DOHH2 (cell line): ENCODE data around the gene ARHGAP24.

Experiments used
- H3F3A ChIP-seq: fragments of 200-600 bp; sonication (generic), shearing (Covaris generic); 2 replicates; pipeline ENCODE4 v1.6.0; 2016; ENCODE audit warnings: antibody characterized with exemption, mild to moderate bottlenecking; ENCODE audit not compliant: control insufficient read depth, insufficient read depth
- H3K27ac ChIP-seq: fragments of 200-600 bp; sonication (generic); 2 replicates; pipeline ENCODE4 v1.5.1; 2014; ENCODE audit warnings: low read depth, mild to moderate bottlenecking, low read length, moderate library complexity
- H3K27me3 ChIP-seq: fragments of 200-600 bp; sonication (generic); 2 replicates; pipeline ENCODE4 v1.6.1; 2014; ENCODE audit warnings: mild to moderate bottlenecking, low read length, mixed read lengths; ENCODE audit not compliant: control insufficient read depth
- H3K36me3 ChIP-seq: fragments of 200-600 bp; sonication (generic); 2 replicates; pipeline ENCODE4 v1.6.1; 2014; ENCODE audit warnings: mild to moderate bottlenecking, low read length, moderate library complexity, mixed read lengths; ENCODE audit not compliant: control insufficient read depth
- H3K4me1 ChIP-seq: fragments of 200-600 bp; sonication (generic); 2 replicates; pipeline ENCODE4 v1.6.1; 2014; ENCODE audit warnings: mild to moderate bottlenecking, low read length, mixed read lengths; ENCODE audit not compliant: control insufficient read depth
- H3K4me2 ChIP-seq: fragments of 200-600 bp; sonication (generic); 2 replicates; pipeline ENCODE4 v1.6.0; 2014; ENCODE audit warnings: mild to moderate bottlenecking, low read length, moderate library complexity
- H3K4me3 ChIP-seq: fragments of 200-600 bp; sonication (generic); 2 replicates; pipeline ENCODE4 v1.5.1; 2014; ENCODE audit warnings: mild to moderate bottlenecking, low read length, mixed read lengths
- H3K79me2 ChIP-seq: fragments of 200-600 bp; sonication (generic); 2 replicates; pipeline ENCODE4 v1.6.1; 2014; ENCODE audit warnings: mild to moderate bottlenecking, low read length, mixed read lengths; ENCODE audit not compliant: control insufficient read depth
- H3K9me2 ChIP-seq: fragments of 200-600 bp; sonication (generic); replicated peaks from 2 replicates; pipeline ENCODE4 v1.6.1; 2014; ENCODE audit warnings: mild to moderate bottlenecking, low read length, mixed read lengths; ENCODE audit not compliant: control insufficient read depth
- H3K9me3 ChIP-seq: fragments of 200-600 bp; sonication (generic); 2 replicates; pipeline ENCODE4 v1.6.1; 2014; ENCODE audit warnings: antibody characterized with exemption, low read length, mixed read lengths; ENCODE audit not compliant: control insufficient read depth, insufficient read depth
- H4K20me1 ChIP-seq: fragments of 200-600 bp; sonication (generic); 2 replicates; pipeline ENCODE4 v1.6.0; 2014; ENCODE audit warnings: low read depth, mild to moderate bottlenecking, antibody characterized with exemption, low read length, moderate library complexity; ENCODE audit not compliant: control insufficient read depth, insufficient read depth
- EZH2phosphoT487 ChIP-seq: fragments of 200-600 bp; sonication (generic); IDR thresholded peaks from 2 replicates; pipeline ENCODE4 v1.6.1; 2017; ENCODE audit warnings: borderline replicate concordance, mild to moderate bottlenecking, antibody characterized with exemption, low read length, moderate library complexity, mixed read lengths
- TF ChIP-seq, protein P1 (sequence below): fragments of 200-600 bp; sonication (generic); IDR thresholded peaks from one replicate; pipeline ENCODE4 v1.5.1; 2014; ENCODE audit warnings: antibody characterized with exemption, mild to moderate bottlenecking, low read depth, low read length; ENCODE audit not compliant: poor library complexity, severe bottlenecking

Gene ARHGAP24

DNA sequence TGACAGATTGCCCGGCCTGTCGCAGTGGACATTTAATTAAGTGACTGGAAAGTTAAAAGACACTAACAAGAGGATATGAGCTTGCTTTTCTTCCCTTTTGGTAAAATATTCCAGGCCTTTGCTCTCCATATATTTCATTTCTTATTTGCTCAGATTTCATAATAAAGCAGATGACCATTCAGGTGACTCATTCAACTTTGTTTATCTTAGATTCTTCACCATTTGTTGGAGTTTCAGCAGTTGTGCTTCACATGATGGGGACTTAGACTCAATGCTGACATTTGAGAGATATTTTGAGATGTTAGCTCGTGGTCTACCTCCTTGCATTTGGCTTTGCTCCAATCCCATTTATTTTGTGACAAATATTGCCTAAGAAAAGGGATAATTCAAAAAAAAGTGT lies 312.2 kb downstream of the ARHGAP24 start:
- H3F3A ChIP-seq: no peaks in the 10 kb centered on the region
- H3K79me2 ChIP-seq: no peaks in the 10 kb centered on the region
- no peaks in the 10 kb centered on the region for H3K36me3 ChIP-seq
- no peaks in the 10 kb centered on the region for H3K9me3 ChIP-seq
- no peaks in the 10 kb centered on the region for H4K20me1 ChIP-seq
- H3K27me3 ChIP-seq: no peaks in the 10 kb centered on the region
- H3K9me2 ChIP-seq: no peaks in the 10 kb centered on the region
- H3K27ac ChIP-seq: no peak overlapping the region
- no peaks in the 10 kb centered on the region for H3K4me1 ChIP-seq
- H3K4me2 ChIP-seq: no peak overlapping the region
- no peak overlapping the region for H3K4me3 ChIP-seq
- TF ChIP-seq EZH2phosphoT487: no peak
- TF ChIP-seq, protein P1, sequence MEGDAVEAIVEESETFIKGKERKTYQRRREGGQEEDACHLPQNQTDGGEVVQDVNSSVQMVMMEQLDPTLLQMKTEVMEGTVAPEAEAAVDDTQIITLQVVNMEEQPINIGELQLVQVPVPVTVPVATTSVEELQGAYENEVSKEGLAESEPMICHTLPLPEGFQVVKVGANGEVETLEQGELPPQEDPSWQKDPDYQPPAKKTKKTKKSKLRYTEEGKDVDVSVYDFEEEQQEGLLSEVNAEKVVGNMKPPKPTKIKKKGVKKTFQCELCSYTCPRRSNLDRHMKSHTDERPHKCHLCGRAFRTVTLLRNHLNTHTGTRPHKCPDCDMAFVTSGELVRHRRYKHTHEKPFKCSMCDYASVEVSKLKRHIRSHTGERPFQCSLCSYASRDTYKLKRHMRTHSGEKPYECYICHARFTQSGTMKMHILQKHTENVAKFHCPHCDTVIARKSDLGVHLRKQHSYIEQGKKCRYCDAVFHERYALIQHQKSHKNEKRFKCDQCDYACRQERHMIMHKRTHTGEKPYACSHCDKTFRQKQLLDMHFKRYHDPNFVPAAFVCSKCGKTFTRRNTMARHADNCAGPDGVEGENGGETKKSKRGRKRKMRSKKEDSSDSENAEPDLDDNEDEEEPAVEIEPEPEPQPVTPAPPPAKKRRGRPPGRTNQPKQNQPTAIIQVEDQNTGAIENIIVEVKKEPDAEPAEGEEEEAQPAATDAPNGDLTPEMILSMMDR: no peak

DNA sequence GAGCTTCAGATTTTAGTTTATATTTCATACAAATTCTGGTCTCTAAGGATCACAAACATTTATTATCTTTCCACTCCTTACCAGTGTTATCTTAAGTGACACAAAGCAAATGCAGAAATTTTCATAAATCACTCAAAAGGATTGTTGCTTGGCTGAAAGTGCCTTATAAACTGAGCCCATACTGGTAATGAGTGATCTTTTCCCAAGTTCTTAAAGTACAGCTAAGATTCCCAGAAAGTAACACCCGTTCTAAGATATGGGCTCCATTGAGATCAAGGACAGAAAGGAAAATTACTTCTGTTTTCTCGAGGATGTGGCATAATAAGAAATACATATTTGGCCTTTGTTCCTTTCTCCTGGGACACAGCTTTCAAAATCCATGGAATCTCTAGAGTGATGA lies 313.7 kb downstream of the ARHGAP24 start:
- no peaks in the 10 kb centered on the region for H3K9me3 ChIP-seq
- H3K27me3 ChIP-seq: no peaks in the 10 kb centered on the region
- TF ChIP-seq, protein P1: no peak
- TF ChIP-seq EZH2phosphoT487: no peak
- no peaks in the 10 kb centered on the region for H3K36me3 ChIP-seq
- no peaks in the 10 kb centered on the region for H3K9me2 ChIP-seq
- no peak overlapping the region for H3K27ac ChIP-seq
- H3K4me3 ChIP-seq: no peak overlapping the region
- H4K20me1 ChIP-seq: no peaks in the 10 kb centered on the region
- no peak overlapping the region for H3K4me2 ChIP-seq
- no peaks in the 10 kb centered on the region for H3K79me2 ChIP-seq
- H3F3A ChIP-seq: no peaks in the 10 kb centered on the region
- peaks cover 3% of the 10 kb centered on the region for H3K4me1 ChIP-seq

DNA sequence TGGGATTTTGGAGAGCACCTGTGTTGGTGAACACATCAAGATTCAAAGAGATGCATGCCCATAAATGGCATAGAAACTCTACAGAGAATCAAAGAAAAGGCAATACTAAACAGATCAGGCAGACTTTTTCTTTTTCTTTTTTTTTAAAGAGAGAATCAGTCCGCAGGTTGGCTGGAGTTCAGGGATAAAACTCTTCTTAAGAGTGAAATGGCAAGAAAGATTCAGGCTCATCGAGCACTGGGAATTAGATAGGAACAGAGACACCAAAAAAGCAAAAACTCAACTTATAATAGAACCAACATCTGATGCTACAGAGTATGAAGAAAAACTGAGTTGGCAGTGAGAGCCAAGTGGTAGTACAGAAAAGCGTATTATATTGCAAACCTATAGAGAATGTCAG lies 314.3 kb downstream of the ARHGAP24 start:
- no peak overlapping the region for H3K27ac ChIP-seq
- H3K9me2 ChIP-seq: no peaks in the 10 kb centered on the region
- no peaks in the 10 kb centered on the region for H3K27me3 ChIP-seq
- H3K4me1 ChIP-seq: peaks cover 6% of the 10 kb centered on the region
- no peaks in the 10 kb centered on the region for H4K20me1 ChIP-seq
- no peaks in the 10 kb centered on the region for H3K36me3 ChIP-seq
- H3K9me3 ChIP-seq: no peaks in the 10 kb centered on the region
- no peak overlapping the region for H3K4me3 ChIP-seq
- no peaks in the 10 kb centered on the region for H3F3A ChIP-seq
- no peaks in the 10 kb centered on the region for H3K79me2 ChIP-seq
- H3K4me2 ChIP-seq: no peak overlapping the region
- no peak for TF ChIP-seq EZH2phosphoT487
- TF ChIP-seq, protein P1: no peak

DNA sequence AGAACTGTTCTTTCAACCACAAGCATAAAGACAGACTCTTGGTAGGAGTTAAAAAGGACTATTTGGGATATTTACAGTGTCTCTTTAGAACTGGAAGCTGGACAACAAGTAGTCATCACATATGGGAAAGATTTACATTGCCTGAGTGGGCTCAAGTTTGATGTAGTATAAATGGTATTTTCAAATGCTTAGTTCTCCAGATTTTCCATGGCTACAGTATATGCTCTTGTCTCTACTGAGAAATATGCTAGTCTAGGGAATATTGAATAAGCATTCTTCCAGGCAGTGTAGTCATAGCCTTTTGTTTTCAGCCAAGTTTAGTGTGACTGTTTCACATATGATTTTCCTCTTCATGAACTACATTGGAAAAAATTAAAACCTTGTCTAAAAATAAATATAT lies 315.6 kb downstream of the ARHGAP24 start:
- TF ChIP-seq EZH2phosphoT487: no peak
- TF ChIP-seq, protein P1: no peak
- Histone ChIP-seq H3F3A (no peaks in the 10 kb centered on the region), H4K20me1 (no peaks in the 10 kb centered on the region), H3K9me3 (no peaks in the 10 kb centered on the region), H3K4me2 (no peak overlapping the region), H3K27me3 (no peaks in the 10 kb centered on the region), H3K36me3 (no peaks in the 10 kb centered on the region), H3K4me1 (peaks cover 6% of the 10 kb centered on the region), H3K9me2 (no peaks in the 10 kb centered on the region), H3K4me3 (no peak overlapping the region), H3K27ac (no peak overlapping the region), H3K79me2 (no peaks in the 10 kb centered on the region)
